MM.1S (cell line): ENCODE measurements around the gene OXCT1.

Source experiments
- DNase-seq: peaks from one replicate; pipeline ENCODE4 v3.0.0-alpha.2; 2015
- H2AFZ ChIP-seq: fragments of 300-600 bp; sonication (generic); 2 replicates; pipeline ENCODE4 v1.6.0; 2016; ENCODE audit warnings: antibody characterized with exemption, low read length
- H3F3A ChIP-seq: fragments of 300-600 bp; sonication (generic); 2 replicates; pipeline ENCODE4 v1.6.1; 2016; ENCODE audit warnings: mild to moderate bottlenecking, antibody characterized with exemption, low read length, moderate library complexity, mixed read lengths; ENCODE audit not compliant: insufficient read depth
- H3K27ac ChIP-seq: fragments of 300-600 bp; sonication (generic); 2 replicates; pipeline ENCODE4 v1.5.1; 2016; ENCODE audit warnings: mild to moderate bottlenecking, low read length
- H3K27me3 ChIP-seq: fragments of 300-600 bp; sonication (generic); replicated peaks from 2 replicates; pipeline ENCODE4 v1.6.0; 2016; ENCODE audit warnings: low read length; ENCODE audit not compliant: insufficient read depth
- H3K36me3 ChIP-seq: fragments of 300-600 bp; sonication (generic); replicated peaks from 2 replicates; pipeline ENCODE4 v1.6.1; 2016; ENCODE audit warnings: mild to moderate bottlenecking, low read length, mixed read lengths; ENCODE audit not compliant: insufficient read depth
- H3K4me1 ChIP-seq: fragments of 300-600 bp; sonication (generic); 2 replicates; pipeline ENCODE4 v1.6.1; 2016; ENCODE audit warnings: low read length, mixed read lengths
- H3K4me2 ChIP-seq: fragments of 300-600 bp; sonication (generic); 2 replicates; pipeline ENCODE4 v1.6.0; 2016; ENCODE audit warnings: low read depth, low read length
- H3K4me3 ChIP-seq: fragments of 300-600 bp; sonication (generic); 2 replicates; pipeline ENCODE4 v1.5.1; 2016; ENCODE audit warnings: low read length, mixed read lengths
- H3K79me2 ChIP-seq: fragments of 300-600 bp; sonication (generic); 2 replicates; pipeline ENCODE4 v1.6.1; 2016; ENCODE audit warnings: mixed run types, low read length, mixed read lengths
- H3K9ac ChIP-seq: fragments of 300-600 bp; sonication (generic); 2 replicates; pipeline ENCODE4 v1.6.1; 2016; ENCODE audit warnings: low read length, mixed read lengths
- H3K9me2 ChIP-seq: fragments of 300-600 bp; sonication (generic); replicated peaks from 2 replicates; pipeline ENCODE4 v1.6.1; 2016; ENCODE audit warnings: mild to moderate bottlenecking, low read length, mixed read lengths; ENCODE audit not compliant: insufficient read depth
- H3K9me3 ChIP-seq: fragments of 300-600 bp; sonication (generic); replicated peaks from 2 replicates; pipeline ENCODE4 v1.6.1; 2016; ENCODE audit warnings: mild to moderate bottlenecking, low read length, mixed read lengths; ENCODE audit not compliant: insufficient read depth
- H4K20me1 ChIP-seq: fragments of 300-600 bp; sonication (generic); 2 replicates; pipeline ENCODE4 v1.6.1; 2016; ENCODE audit warnings: mild to moderate bottlenecking, low read length, moderate library complexity, mixed read lengths; ENCODE audit not compliant: insufficient read depth
- EZH2 ChIP-seq: fragments of 300-600 bp; sonication (generic); optimal IDR thresholded peaks from 2 replicates; pipeline ENCODE3; 2017; ENCODE audit warnings: low read depth, mild to moderate bottlenecking, antibody characterized with exemption, low read length, mixed read lengths
- EZH2phosphoT487 ChIP-seq: fragments of 300-600 bp; sonication (generic); IDR thresholded peaks from 2 replicates; pipeline ENCODE4 v1.6.1; 2018; ENCODE audit warnings: antibody characterized with exemption, low read length
- TF ChIP-seq, protein P1 (sequence below): fragments of 300-600 bp; sonication (generic); IDR thresholded peaks from 2 replicates; pipeline ENCODE4 v1.5.1; 2016; ENCODE audit warnings: antibody characterized with exemption, low read length, mixed read lengths

The OXCT1 gene

DNA sequence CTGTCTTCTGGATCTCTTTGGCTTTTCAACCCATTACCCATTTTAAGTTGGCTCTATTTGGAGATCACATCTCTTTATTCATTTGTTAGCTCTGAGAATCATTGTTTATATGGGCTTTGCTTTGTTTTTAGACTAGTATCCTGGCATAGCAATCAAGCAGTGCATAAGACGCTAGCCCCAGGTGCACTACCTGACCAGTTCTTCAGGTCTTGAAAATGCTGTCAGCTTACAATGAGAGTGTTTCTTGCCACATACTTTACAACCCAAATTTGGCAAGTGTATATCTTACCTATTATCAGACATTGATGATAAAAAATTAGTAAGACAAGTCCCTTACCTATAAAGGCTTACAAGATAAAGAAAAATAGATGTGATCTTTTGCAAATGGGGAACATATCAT lies 12.2 kb downstream of the OXCT1 start:
- H3K4me2 ChIP-seq = no peak overlapping the region
- H3K79me2 ChIP-seq = peaks cover 20% of the 10 kb centered on the region
- H3K27ac ChIP-seq = no peak overlapping the region
- H2AFZ ChIP-seq = no peak overlapping the region
- no peaks in the 10 kb centered on the region for H3F3A ChIP-seq
- no peak for DNase-seq
- H3K27me3 ChIP-seq = no peaks in the 10 kb centered on the region
- H3K9ac ChIP-seq = no peak overlapping the region
- H4K20me1 ChIP-seq = no peaks in the 10 kb centered on the region
- peaks cover 8% of the 10 kb centered on the region for H3K4me1 ChIP-seq
- TF ChIP-seq, protein P1, sequence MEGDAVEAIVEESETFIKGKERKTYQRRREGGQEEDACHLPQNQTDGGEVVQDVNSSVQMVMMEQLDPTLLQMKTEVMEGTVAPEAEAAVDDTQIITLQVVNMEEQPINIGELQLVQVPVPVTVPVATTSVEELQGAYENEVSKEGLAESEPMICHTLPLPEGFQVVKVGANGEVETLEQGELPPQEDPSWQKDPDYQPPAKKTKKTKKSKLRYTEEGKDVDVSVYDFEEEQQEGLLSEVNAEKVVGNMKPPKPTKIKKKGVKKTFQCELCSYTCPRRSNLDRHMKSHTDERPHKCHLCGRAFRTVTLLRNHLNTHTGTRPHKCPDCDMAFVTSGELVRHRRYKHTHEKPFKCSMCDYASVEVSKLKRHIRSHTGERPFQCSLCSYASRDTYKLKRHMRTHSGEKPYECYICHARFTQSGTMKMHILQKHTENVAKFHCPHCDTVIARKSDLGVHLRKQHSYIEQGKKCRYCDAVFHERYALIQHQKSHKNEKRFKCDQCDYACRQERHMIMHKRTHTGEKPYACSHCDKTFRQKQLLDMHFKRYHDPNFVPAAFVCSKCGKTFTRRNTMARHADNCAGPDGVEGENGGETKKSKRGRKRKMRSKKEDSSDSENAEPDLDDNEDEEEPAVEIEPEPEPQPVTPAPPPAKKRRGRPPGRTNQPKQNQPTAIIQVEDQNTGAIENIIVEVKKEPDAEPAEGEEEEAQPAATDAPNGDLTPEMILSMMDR = no peak
- TF ChIP-seq EZH2 (no peak), EZH2phosphoT487 (no peak)
- no peaks in the 10 kb centered on the region for H3K9me2 ChIP-seq
- H3K36me3 ChIP-seq = peaks cover 6% of the 10 kb centered on the region; the same call in 1 of the 2 replicates
- H3K4me3 ChIP-seq = no peak overlapping the region
- no peaks in the 10 kb centered on the region for H3K9me3 ChIP-seq

- Histone ChIP-seq H3K9me2 (no peaks in the 10 kb centered on the region), H3K4me1 (peaks cover 8% of the 10 kb centered on the region), H3K9me3 (no peaks in the 10 kb centered on the region), H3K9ac (no peak overlapping the region), H3K36me3 (peaks cover 7% of the 10 kb centered on the region; the same call in 1 of the 2 replicates), H3K79me2 (peaks cover 19% of the 10 kb centered on the region), H3K27me3 (no peaks in the 10 kb centered on the region), H3K4me3 (no peak overlapping the region), H3F3A (no peaks in the 10 kb centered on the region), H3K4me2 (no peak overlapping the region), H4K20me1 (no peaks in the 10 kb centered on the region), H2AFZ (no peak overlapping the region), H3K27ac (no peak overlapping the region)
- no peak for TF ChIP-seq EZH2
- TF ChIP-seq, protein P1 = peak; percentile 77
- DNase-seq = peak; percentile 68
Measured at GRCh38 chr5:41856644-41857491, 13.4 kb downstream of the OXCT1 start.

DNA sequence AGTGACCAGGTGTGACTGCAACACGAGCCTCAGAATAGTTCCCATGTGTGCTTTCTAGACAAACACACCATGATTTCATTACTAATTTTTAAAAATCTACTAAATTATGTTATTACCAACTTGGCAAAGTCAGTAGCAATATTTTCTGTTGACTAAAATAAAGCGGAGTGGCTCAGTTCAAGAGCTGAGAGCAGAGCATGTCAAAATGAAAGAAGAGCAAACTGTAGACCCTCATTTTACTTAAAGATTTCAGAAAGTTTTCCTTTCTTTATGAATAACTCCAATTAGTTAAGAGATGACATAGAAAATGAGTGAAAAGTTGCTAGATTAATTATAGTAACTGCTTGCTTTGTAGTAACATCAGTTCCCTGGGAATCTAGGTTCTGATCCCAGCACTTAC lies 17.9 kb downstream of the OXCT1 start:
- Histone ChIP-seq H3K27ac (no peak overlapping the region), H3K79me2 (peaks cover 17% of the 10 kb centered on the region), H3K4me1 (no peaks in the 10 kb centered on the region), H3K36me3 (peaks cover 18% of the 10 kb centered on the region), H3K9ac (no peak overlapping the region), H3K4me3 (no peak overlapping the region), H4K20me1 (no peaks in the 10 kb centered on the region), H2AFZ (no peak overlapping the region), H3K27me3 (no peaks in the 10 kb centered on the region), H3F3A (no peaks in the 10 kb centered on the region), H3K9me2 (no peaks in the 10 kb centered on the region), H3K9me3 (no peaks in the 10 kb centered on the region), H3K4me2 (no peak overlapping the region)
- DNase-seq = no peak
- TF ChIP-seq EZH2 (no peak), EZH2phosphoT487 (no peak)
- TF ChIP-seq, protein P1 = no peak
